Measurements from ENCODE around the gene EXD3. TPM values are rescaled to one million over a fixed set of nuclear protein-coding genes. Genes with fewer than 3 reads are reported as not detected.
A peak's percentile ranks its signal among the peaks of the same experiment; 100 is the strongest.

The EXD3 gene
- polyA plus RNA-seq, 1 of the 3 experiments (the other 2 are of a cell fraction) = 11.5 TPM

DNA sequence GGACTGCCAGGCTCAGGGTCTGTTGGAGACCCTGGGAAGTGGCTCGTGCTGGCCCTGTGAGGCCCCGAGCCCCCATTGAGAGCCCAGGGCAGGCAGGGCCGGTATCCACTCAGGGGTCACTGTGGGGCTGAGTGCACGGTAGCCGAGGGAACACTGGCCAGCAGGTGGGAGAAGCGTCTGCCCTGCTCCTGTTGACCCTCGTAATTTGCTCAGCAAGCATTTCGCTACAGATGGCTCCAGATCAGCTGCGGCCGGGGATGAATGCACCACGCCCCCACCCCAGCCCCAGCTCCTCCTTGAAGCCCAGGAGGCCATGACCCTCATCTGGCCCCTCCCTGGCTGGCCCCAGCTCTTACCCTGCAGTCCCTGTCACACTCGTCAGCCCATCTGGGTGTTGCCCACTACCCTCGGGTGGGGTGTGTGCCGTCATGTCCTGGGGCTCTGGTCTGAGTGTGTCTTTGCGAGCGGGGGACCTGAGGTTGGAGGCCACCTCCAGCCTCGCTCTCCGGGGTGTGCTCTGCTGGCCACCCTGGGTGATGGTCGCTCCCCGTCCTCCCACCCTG lies 114.8 kb downstream of the EXD3 start:
- 81% methylated on average over 6 of the region's 20 CpGs for WGBS (ENCODE audit: low lambda C conversion rate)
- CTCF ChIA-PET = interaction anchor here (0.6 kb wide), 1 partner anchor 12 kb away, joined by 3 read pairs; no protein-coding TSS in a partner anchor
- peak; percentile 52 for DNase-seq

More for the DNA sequence above, 114.8 kb downstream of the EXD3 start:
- no peak overlapping the region for H3K9ac ChIP-seq
- no peaks in the 10 kb centered on the region for H3F3A ChIP-seq (replicated peaks; ENCODE audit: insufficient read depth)
- H3K9me3 ChIP-seq = no peaks in the 10 kb centered on the region
- POLR2A ChIA-PET = no interaction called here
- no peak overlapping the region for H2AFZ ChIP-seq (ENCODE audit: low read depth)
- H3K9me2 ChIP-seq = no peaks in the 10 kb centered on the region
- no peaks in the 10 kb centered on the region for H3K79me2 ChIP-seq (ENCODE audit: insufficient read depth)
- H3K27me3 ChIP-seq (ENCODE audit: insufficient read depth) = no peaks in the 10 kb centered on the region
- TF ChIP-seq MEF2A (IDR thresholded peaks at IDR 0.05; ENCODE audit: borderline replicate concordance, low read depth) (no peak), ZBTB33 (IDR thresholded peaks at IDR 0.05; ENCODE audit: borderline replicate concordance, low read depth) (no peak), MXI1 (IDR thresholded peaks at IDR 0.05; ENCODE audit: low read depth, low read length) (no peak), CTCF (IDR thresholded peaks at IDR 0.05) (no peak), USF1 (IDR thresholded peaks at IDR 0.05; ENCODE audit: borderline replicate concordance, low read depth) (no peak), CHD2 (IDR thresholded peaks at IDR 0.05; ENCODE audit: low read length, partially characterized antibody) (no peak), SMC3 (IDR thresholded peaks at IDR 0.05; ENCODE audit: low read depth, low read length) (no peak), FOSL2 (IDR thresholded peaks at IDR 0.05; ENCODE audit: borderline replicate concordance, low read depth) (no peak), IRF3 (IDR thresholded peaks at IDR 0.05; ENCODE audit: low read depth, low read length) (no peak), NFIC (IDR thresholded peaks at IDR 0.05; ENCODE audit: borderline replicate concordance) (no peak), FOXM1 (IDR thresholded peaks at IDR 0.05; ENCODE audit: low read depth) (no peak), RFX5 (IDR thresholded peaks at IDR 0.05; ENCODE audit: low read length) (no peak), ELF1 (IDR thresholded peaks at IDR 0.05) (no peak), NRF1 (IDR thresholded peaks at IDR 0.05; ENCODE audit: low read depth, low read length) (no peak), GABPA (IDR thresholded peaks at IDR 0.05; ENCODE audit: low read depth) (no peak), TAF1 (IDR thresholded peaks at IDR 0.05; ENCODE audit: borderline replicate concordance, low read depth, low read length) (no peak), RCOR1 (IDR thresholded peaks at IDR 0.05; ENCODE audit: low read length) (no peak)
- TF ChIP-seq, protein P1, sequence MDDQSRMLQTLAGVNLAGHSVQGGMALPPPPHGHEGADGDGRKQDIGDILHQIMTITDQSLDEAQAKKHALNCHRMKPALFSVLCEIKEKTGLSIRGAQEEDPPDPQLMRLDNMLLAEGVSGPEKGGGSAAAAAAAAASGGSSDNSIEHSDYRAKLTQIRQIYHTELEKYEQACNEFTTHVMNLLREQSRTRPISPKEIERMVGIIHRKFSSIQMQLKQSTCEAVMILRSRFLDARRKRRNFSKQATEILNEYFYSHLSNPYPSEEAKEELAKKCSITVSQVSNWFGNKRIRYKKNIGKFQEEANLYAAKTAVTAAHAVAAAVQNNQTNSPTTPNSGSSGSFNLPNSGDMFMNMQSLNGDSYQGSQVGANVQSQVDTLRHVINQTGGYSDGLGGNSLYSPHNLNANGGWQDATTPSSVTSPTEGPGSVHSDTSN (IDR thresholded peaks at IDR 0.05) = no peak
- TF ChIP-seq, protein P2, sequence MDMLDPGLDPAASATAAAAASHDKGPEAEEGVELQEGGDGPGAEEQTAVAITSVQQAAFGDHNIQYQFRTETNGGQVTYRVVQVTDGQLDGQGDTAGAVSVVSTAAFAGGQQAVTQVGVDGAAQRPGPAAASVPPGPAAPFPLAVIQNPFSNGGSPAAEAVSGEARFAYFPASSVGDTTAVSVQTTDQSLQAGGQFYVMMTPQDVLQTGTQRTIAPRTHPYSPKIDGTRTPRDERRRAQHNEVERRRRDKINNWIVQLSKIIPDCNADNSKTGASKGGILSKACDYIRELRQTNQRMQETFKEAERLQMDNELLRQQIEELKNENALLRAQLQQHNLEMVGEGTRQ (IDR thresholded peaks at IDR 0.05; ENCODE audit: borderline replicate concordance, low read depth, low read length) = no peak
- TF ChIP-seq, protein P3, sequence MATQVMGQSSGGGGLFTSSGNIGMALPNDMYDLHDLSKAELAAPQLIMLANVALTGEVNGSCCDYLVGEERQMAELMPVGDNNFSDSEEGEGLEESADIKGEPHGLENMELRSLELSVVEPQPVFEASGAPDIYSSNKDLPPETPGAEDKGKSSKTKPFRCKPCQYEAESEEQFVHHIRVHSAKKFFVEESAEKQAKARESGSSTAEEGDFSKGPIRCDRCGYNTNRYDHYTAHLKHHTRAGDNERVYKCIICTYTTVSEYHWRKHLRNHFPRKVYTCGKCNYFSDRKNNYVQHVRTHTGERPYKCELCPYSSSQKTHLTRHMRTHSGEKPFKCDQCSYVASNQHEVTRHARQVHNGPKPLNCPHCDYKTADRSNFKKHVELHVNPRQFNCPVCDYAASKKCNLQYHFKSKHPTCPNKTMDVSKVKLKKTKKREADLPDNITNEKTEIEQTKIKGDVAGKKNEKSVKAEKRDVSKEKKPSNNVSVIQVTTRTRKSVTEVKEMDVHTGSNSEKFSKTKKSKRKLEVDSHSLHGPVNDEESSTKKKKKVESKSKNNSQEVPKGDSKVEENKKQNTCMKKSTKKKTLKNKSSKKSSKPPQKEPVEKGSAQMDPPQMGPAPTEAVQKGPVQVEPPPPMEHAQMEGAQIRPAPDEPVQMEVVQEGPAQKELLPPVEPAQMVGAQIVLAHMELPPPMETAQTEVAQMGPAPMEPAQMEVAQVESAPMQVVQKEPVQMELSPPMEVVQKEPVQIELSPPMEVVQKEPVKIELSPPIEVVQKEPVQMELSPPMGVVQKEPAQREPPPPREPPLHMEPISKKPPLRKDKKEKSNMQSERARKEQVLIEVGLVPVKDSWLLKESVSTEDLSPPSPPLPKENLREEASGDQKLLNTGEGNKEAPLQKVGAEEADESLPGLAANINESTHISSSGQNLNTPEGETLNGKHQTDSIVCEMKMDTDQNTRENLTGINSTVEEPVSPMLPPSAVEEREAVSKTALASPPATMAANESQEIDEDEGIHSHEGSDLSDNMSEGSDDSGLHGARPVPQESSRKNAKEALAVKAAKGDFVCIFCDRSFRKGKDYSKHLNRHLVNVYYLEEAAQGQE (IDR thresholded peaks at IDR 0.05; ENCODE audit: low read depth, low read length) = no peak
- H3K27ac ChIP-seq (ENCODE audit: low read depth in 2 of 2, low read length in 1 of 2) = no peak overlapping the region
- peaks cover 0 to 11% of the 10 kb centered on the region in 2 experiments; a peak in 1 of 4 replicates for H3K4me1 ChIP-seq (ENCODE audit: control insufficient read depth in 1 of 2, insufficient read depth in 2 of 2, low read depth in 1 of 2, low read length in 1 of 2)
- H4K20me1 ChIP-seq (ENCODE audit: insufficient read depth) = no peaks in the 10 kb centered on the region
- H3K4me2 ChIP-seq = no peak overlapping the region
- H3K36me3 ChIP-seq (replicated peaks in 1 of 2; ENCODE audit: control insufficient read depth in 1 of 2, insufficient read depth in 2 of 2, low read length in 1 of 2) = no peaks in the 10 kb centered on the region
- H3K4me3 ChIP-seq (ENCODE audit: low read depth in 2 of 2, low read length in 1 of 2) = no peak overlapping the region

All from SK-N-SH (cell line).